Prostate gland (tissue), 2 donors: ENCODE data around the gene ZKSCAN8. TPM values are rescaled to one million over a fixed set of nuclear protein-coding genes. Genes with fewer than 3 reads are reported as not detected.

ENCODE experiments used
- DNase-seq: peaks from one replicate; pipeline ENCODE4 v3.0.0-alpha.2; 2019; ENCODE audit warnings: low spot score
- H3K27ac ChIP-seq, 2 donors: fragments of 200-600 bp; sonication (generic); 2 replicates each; pipeline ENCODE4 v1.5.1; 2017 to 2019
- H3K27me3 ChIP-seq: fragments of 200-600 bp; sonication (generic); replicated peaks from 2 replicates; pipeline ENCODE4 v1.5.1; 2019; ENCODE audit not compliant: insufficient read depth
- H3K36me3 ChIP-seq, 2 donors: fragments of 200-600 bp; sonication (generic); 1 replicate in 1 of 2; 2 replicates in 1 of 2; pipeline versions ENCODE4 v1.5.1 to v1.8.1; 2017 to 2019
- H3K4me1 ChIP-seq: fragments of 200-600 bp; sonication (generic); replicated peaks from 2 replicates; pipeline ENCODE4 v1.5.1; 2019
- H3K4me3 ChIP-seq, 2 donors: fragments of 200-600 bp; sonication (generic); 2 replicates each; pipeline ENCODE4 v1.5.1; 2017 to 2019
- H3K9me3 ChIP-seq: fragments of 200-600 bp; sonication (generic); 2 replicates; pipeline ENCODE4 v1.5.1; 2017
- CTCF ChIP-seq, 4 experiments: fragments of 200-600 bp in 2 of 4; fragments of 450-650 bp in 2 of 4; sonication (generic) in 2 of 4; IDR thresholded peaks; 1 replicate in 3 of 4; 2 replicates in 1 of 4; pipeline ENCODE4 v1.5.1; 2016 to 2019; ENCODE audit warnings: antibody characterized with exemption in 4 of 4, mild to moderate bottlenecking in 2 of 4, moderate library complexity in 2 of 4
- POLR2A ChIP-seq: fragments of 450-650 bp; IDR thresholded peaks from one replicate; pipeline ENCODE4 v1.6.1; 2016; ENCODE audit warnings: antibody characterized with exemption, mild to moderate bottlenecking
- POLR2AphosphoS5 ChIP-seq: sonication (generic); formaldehyde crosslinking; IDR thresholded peaks from one replicate; pipeline ENCODE4 v1.6.1; 2017; ENCODE audit warnings: antibody characterized with exemption
- WGBS: methylation state at CpG from one replicate; pipeline ENCODE4 v1.1.5; 2018; 5-methylcytosine and 5-hydroxymethylcytosine counted together
- intact Hi-C: fragments of 100-400 bp; cut with DNase I; formaldehyde crosslinking; loops from one replicate; pipeline ENCODE4 v1.14.2; 2022
- total RNA-seq, 2 donors: library from RNA; depleted of rRNA; stranded (reverse); fragments of >200 nt; gene quantifications; one replicate each; pipeline ENCODE4 v1.1.0, GENCODE V29; 2016

ZKSCAN8 gene
- total RNA-seq, 2 donors from 2014 or later = 20.5 to 39.4 TPM

DNA sequence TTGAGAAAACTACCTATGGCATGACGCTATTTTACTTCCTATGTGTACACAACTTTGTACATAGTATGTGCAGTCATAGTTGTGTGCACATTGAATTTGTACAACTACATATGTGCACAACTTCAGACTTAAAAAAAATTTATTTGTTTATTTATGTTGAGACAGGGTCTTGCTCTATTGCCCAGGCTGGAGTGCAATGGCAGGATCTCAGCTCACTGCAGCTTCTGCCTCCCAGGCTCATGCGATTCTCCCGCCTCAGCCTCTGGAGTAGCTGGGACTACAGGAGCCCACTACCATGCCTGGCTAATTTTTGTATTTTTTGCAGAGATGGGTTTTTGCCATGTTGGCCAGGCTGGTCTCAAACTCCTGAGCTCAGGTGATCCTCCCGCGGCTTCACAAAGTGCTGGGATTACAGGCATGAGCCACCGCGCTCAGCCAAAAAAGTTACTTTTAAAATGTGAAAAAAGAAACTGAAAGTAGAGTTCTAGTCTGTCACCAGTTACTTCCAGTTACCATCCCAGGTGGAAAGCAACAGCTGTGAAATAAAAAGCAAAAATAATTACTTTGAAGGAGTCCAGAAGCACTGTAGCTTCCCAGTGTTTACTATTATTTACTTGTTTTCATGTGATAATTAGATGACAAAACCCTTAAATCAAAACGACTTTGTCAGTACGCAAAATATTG lies 1.7 kb upstream of the ZKSCAN8 start:
- H3K4me3 ChIP-seq = no peak overlapping the region
- no peak overlapping the region for H3K27ac ChIP-seq
- 71% methylated on average over 9 of the region's 9 CpGs for WGBS
- no peak for DNase-seq
- TF ChIP-seq POLR2A (no peak), CTCF (IDR thresholded peaks at IDR 0.05) (no peak), POLR2AphosphoS5 (no peak)
- H3K4me1 ChIP-seq = peaks cover 4% of the 10 kb centered on the region
- H3K9me3 ChIP-seq = no peaks in the 10 kb centered on the region
- no peaks in the 10 kb centered on the region for H3K36me3 ChIP-seq
- H3K27me3 ChIP-seq = no peaks in the 10 kb centered on the region
- intact Hi-C loops = loop anchor here (5.0 to 10.0 kb wide), 4 partner anchors 87 to 212 kb away; partner anchors contain the start of genes NKAPL, ZKSCAN4, ZSCAN31 and ZSCAN9

DNA sequence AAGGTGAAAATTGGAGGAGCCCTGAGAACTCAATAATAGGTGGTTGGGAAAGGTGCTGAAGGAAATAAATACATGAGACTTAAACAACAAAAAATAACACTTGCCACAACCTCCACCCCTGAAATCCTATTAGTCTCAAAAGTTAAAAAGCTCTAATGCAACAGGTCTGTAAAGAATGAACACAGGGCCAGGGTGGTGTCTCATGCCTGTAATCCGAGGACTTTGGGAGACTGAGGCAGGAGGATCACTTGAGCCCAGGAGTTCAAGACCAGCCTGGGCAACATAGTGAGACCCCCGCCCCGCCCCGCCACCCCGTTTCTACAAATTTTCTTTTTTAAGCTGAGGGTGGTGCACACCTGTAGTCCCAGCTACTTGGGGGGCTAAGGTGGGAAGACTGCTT lies 1.1 kb upstream of the ZKSCAN8 start:
- intact Hi-C loops = loop anchor here (5.0 kb wide), 1 partner anchor 87 kb away; the partner anchor contains the start of gene ZSCAN9
- TF ChIP-seq POLR2AphosphoS5 (no peak), CTCF (IDR thresholded peaks at IDR 0.05) (no peak), POLR2A (no peak)
- 68% methylated on average over 5 of the region's 5 CpGs for WGBS

GRCh38 chr6:28142446-28142845 lies 763 bp downstream of the ZKSCAN8 start:
- TF ChIP-seq POLR2A (no peak), POLR2AphosphoS5 (no peak), CTCF (IDR thresholded peaks at IDR 0.05) (no peak)
- H3K9me3 ChIP-seq = no peaks in the 10 kb centered on the region
- H3K4me3 ChIP-seq = peak overlapping the region; percentile 68 to 72
- peaks cover 4% of the 10 kb centered on the region for H3K4me1 ChIP-seq
- 18% methylated on average over 4 of the region's 4 CpGs for WGBS
- intact Hi-C loops = loop anchor here (5.0 kb wide), 1 partner anchor 85 kb away; the partner anchor contains the start of gene ZSCAN9
- no peaks in the 10 kb centered on the region for H3K27me3 ChIP-seq
- no peaks in the 10 kb centered on the region for H3K36me3 ChIP-seq
- DNase-seq = no peak
- H3K27ac ChIP-seq = peak overlapping the region in 1 of 2 donors; percentile 74

More for the DNA sequence above, 1.1 kb upstream of the ZKSCAN8 start:
- no peak for DNase-seq
- no peaks in the 10 kb centered on the region for H3K27me3 ChIP-seq
- H3K9me3 ChIP-seq = no peaks in the 10 kb centered on the region
- H3K27ac ChIP-seq = no peak overlapping the region
- H3K36me3 ChIP-seq = no peaks in the 10 kb centered on the region
- no peak overlapping the region for H3K4me3 ChIP-seq
- peaks cover 4% of the 10 kb centered on the region for H3K4me1 ChIP-seq

GRCh38 chr6:28145231-28145630 lies 3.5 kb downstream of the ZKSCAN8 start:
- Histone ChIP-seq H3K4me3 (no peak overlapping the region), H3K27ac (no peak overlapping the region), H3K9me3 (no peaks in the 10 kb centered on the region), H3K4me1 (no peaks in the 10 kb centered on the region), H3K36me3 (peaks cover 0 to 1% of the 10 kb centered on the region in 2 donors), H3K27me3 (no peaks in the 10 kb centered on the region)
- 100% methylated on average over 1 of the region's 1 CpG for WGBS
- no peak for DNase-seq
- TF ChIP-seq POLR2A (no peak), CTCF (IDR thresholded peaks at IDR 0.05) (no peak), POLR2AphosphoS5 (no peak)
- intact Hi-C loops = no loop called here

DNA sequence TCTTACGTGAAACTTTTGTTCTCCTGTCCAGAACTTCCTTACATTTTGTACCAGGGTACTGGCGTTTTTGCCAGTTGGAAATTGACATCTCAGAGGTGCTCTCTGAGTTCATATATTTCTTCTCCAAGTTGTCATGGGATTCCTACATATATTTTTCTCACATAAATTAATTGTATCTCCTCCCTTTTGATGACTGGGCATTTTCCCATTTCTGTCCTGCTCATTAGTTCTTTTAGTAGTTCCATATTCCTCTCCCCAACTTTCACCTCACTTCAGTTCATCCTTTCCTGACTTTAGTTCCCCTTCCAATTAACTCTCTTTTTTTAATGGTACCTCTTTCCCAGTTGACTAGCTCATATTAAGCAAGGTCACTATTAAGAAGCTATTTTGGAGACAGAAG lies 10.8 kb downstream of the ZKSCAN8 start:
- Histone ChIP-seq H3K9me3 (no peaks in the 10 kb centered on the region), H3K27me3 (no peaks in the 10 kb centered on the region), H3K4me3 (no peak overlapping the region), H3K36me3 (peaks cover 6 to 26% of the 10 kb centered on the region in 2 donors), H3K4me1 (no peaks in the 10 kb centered on the region), H3K27ac (no peak overlapping the region)
- 95% methylated on average over 2 of the region's 2 CpGs for WGBS
- no peak for TF ChIP-seq CTCF (IDR thresholded peaks at IDR 0.05)
- no peak for TF ChIP-seq POLR2AphosphoS5
- TF ChIP-seq POLR2A = no peak
- intact Hi-C loops = no loop called here
- no peak for DNase-seq
